K562 (cell line): ENCODE measurements around the gene SMAD5. TPM values are rescaled to one million over a fixed set of nuclear protein-coding genes. Genes with fewer than 3 reads are reported as not detected.
A peak's percentile ranks its signal among the peaks of the same experiment; 100 is the strongest.

Source experiments
- ATF1 ChIP-seq, 2 experiments: fragments of 450-650 bp in 1 of 2; IDR thresholded peaks; 2 replicates each; pipeline ENCODE4 v1.6.1; 2016; ENCODE audit warnings: missing compliant biosample characterization in 1 of 2, missing genetic modification characterization in 1 of 2
- CBX2 ChIP-seq: fragments of 200-600 bp; sonication (generic); IDR thresholded peaks from one replicate; pipeline ENCODE4 v1.6.1; 2012; ENCODE audit warnings: mild to moderate bottlenecking, low read length, inconsistent platforms; ENCODE audit not compliant: insufficient read depth, poor library complexity, severe bottlenecking
- CGGBP1 ChIP-seq: fragments of 250-450 bp; sonication (Bioruptor Pico); IDR thresholded peaks from 2 replicates; pipeline ENCODE4 v1.9.0; 2021; ENCODE audit warnings: mild to moderate bottlenecking
- CHD4 ChIP-seq: fragments of 200-600 bp; sonication (generic); IDR thresholded peaks from 3 replicates; pipeline ENCODE4 v1.6.1; 2012; ENCODE audit warnings: low read depth, mild to moderate bottlenecking, mixed read lengths, low read length, inconsistent platforms; ENCODE audit not compliant: insufficient read depth, insufficient replicate concordance, poor library complexity, severe bottlenecking
- CREB1 ChIP-seq, 2 experiments: sonication (generic) in 1 of 2; formaldehyde crosslinking in 1 of 2; IDR thresholded peaks; 2 replicates each; pipeline versions ENCODE4 v1.6.1 to v1.8.0; 2012 to 2022; ENCODE audit warnings: inconsistent platforms in 1 of 2, mild to moderate bottlenecking in 1 of 2, missing genetic modification reagents in 1 of 2, moderate library complexity in 1 of 2
- EP300 ChIP-seq: IDR thresholded peaks from 2 replicates; pipeline ENCODE4 v1.6.1; 2012; ENCODE audit warnings: low read length, improper control_type of control experiment
- EWSR1 ChIP-seq: fragments of 450-650 bp; IDR thresholded peaks from 2 replicates; pipeline ENCODE4 v1.6.1; 2018; ENCODE audit warnings: borderline replicate concordance, mild to moderate bottlenecking, low read depth, moderate library complexity; ENCODE audit not compliant: partially characterized antibody
- GTF3C2 ChIP-seq: IDR thresholded peaks from 3 replicates; pipeline ENCODE4 v1.6.1; 2011; ENCODE audit warnings: borderline replicate concordance, mild to moderate bottlenecking, moderate library complexity; ENCODE audit not compliant: insufficient read length; ENCODE audit errors: extremely low read depth
- KDM2B ChIP-seq: fragments of 250-450 bp; sonication (Bioruptor Pico); IDR thresholded peaks from 2 replicates; pipeline ENCODE4 v1.8.0; 2021; ENCODE audit warnings: mild to moderate bottlenecking, moderate library complexity
- POLR2AphosphoS2 ChIP-seq: IDR thresholded peaks from 2 replicates; pipeline ENCODE4 v1.6.1; 2012; ENCODE audit warnings: low read length, improper control_type of control experiment
- RAD21 ChIP-seq, 2 experiments: fragments of 250-450 bp in 1 of 2; fragments of 450-650 bp in 1 of 2; sonication (Bioruptor Pico) in 1 of 2; formaldehyde crosslinking in 1 of 2; IDR thresholded peaks in 1 of 2; conservative IDR thresholded peaks in 1 of 2; 2 replicates each; pipeline versions ENCODE4 v1.4.0 to v1.8.0; 2020 to 2022; ENCODE audit warnings: mild to moderate bottlenecking in 2 of 2, moderate library complexity in 1 of 2
- RBBP5 ChIP-seq: fragments of 200-600 bp; sonication (generic); IDR thresholded peaks from 2 replicates; pipeline ENCODE4 v1.6.1; 2012; ENCODE audit warnings: borderline replicate concordance, mild to moderate bottlenecking, low read length, control low read depth, inconsistent platforms; ENCODE audit not compliant: insufficient read depth, poor library complexity, severe bottlenecking
- RCOR1 ChIP-seq, 2 experiments: IDR thresholded peaks; 2 replicates each; pipeline ENCODE4 v1.6.1; 2012; ENCODE audit warnings: low read depth in 2 of 2, low read length in 2 of 2, borderline replicate concordance in 1 of 2, improper control_type of control experiment in 1 of 2
- SAFB ChIP-seq: fragments of 200-400 bp; formaldehyde crosslinking; IDR thresholded peaks from 2 replicates; pipeline ENCODE4 v1.6.1; 2017; ENCODE audit warnings: low read depth, low read length, borderline replicate concordance
- SMC3 ChIP-seq: conservative IDR thresholded peaks from 2 replicates; pipeline ENCODE4 v1.6.1; 2011; ENCODE audit warnings: low read depth, low read length, improper control_type of control experiment; ENCODE audit not compliant: insufficient read depth
- STAG1 ChIP-seq: sonication (generic); formaldehyde crosslinking; IDR thresholded peaks from 2 replicates; pipeline ENCODE4 v1.5.0; 2020; ENCODE audit warnings: missing genetic modification reagents, borderline replicate concordance
- TFAP4 ChIP-seq: sonication (generic); formaldehyde crosslinking; IDR thresholded peaks from 2 replicates; pipeline ENCODE4 v1.8.0; 2022; ENCODE audit warnings: missing genetic modification reagents, mild to moderate bottlenecking, moderate library complexity, borderline replicate concordance
- XRCC4 ChIP-seq: IDR thresholded peaks from one replicate; pipeline ENCODE4 v1.6.1; 2011; ENCODE audit not compliant: insufficient read depth, insufficient read length; ENCODE audit errors: extremely low read depth
- ZNF133 ChIP-seq: fragments of 250-450 bp; sonication (Bioruptor Pico); IDR thresholded peaks from 2 replicates; pipeline ENCODE4 v1.4.0; 2020; ENCODE audit warnings: mild to moderate bottlenecking
- ZNF507 ChIP-seq: conservative IDR thresholded peaks from 2 replicates; pipeline ENCODE4 v1.6.1; 2017; ENCODE audit warnings: missing genetic modification characterization, missing compliant biosample characterization
- ZNF551 ChIP-seq: fragments of 250-450 bp; sonication (Bioruptor Pico); IDR thresholded peaks from 2 replicates; pipeline ENCODE4 v1.5.0; 2021; ENCODE audit warnings: mild to moderate bottlenecking, moderate library complexity
- polyA plus RNA-seq, 8 experiments: library from polyadenylated mRNA; depleted of rRNA in 4 of 8; stranded (reverse) in 5 of 8; unstranded in 3 of 8; fragments of >200 nt; fragmentation: Nextera tagmentation in 2 of 8; fragmentation: Illumina TruSeq in 1 of 8; extraction: Ambion mirVana in 2 of 8; extraction: Trizol in 1 of 8; gene quantifications; 2 replicates each; pipeline versions ENCODE4 v1.2.1 to v1.2.3, GENCODE V29; 2011 to 2014; ENCODE audit warnings: inconsistent platforms in 1 of 8, missing spikeins in 1 of 8
- total RNA-seq, 7 experiments: library from RNA; depleted of rRNA in 6 of 7; stranded (reverse); fragments of >200 nt in 6 of 7; fragmentation: Illumina TruSeq in 2 of 7; extraction: Trizol in 2 of 7; gene quantifications; 2 replicates each; pipeline versions ENCODE4 v1.2.1 to v1.2.3, GENCODE V29; 2011 to 2021; ENCODE audit warnings: low replicate concordance in 1 of 7

Gene SMAD5
- total and polyA plus RNA-seq, 9 of the 15 experiments (the other 6 are each of a cell fraction or from before 2014, with no cell fraction given), result 12.4 to 53.9 (median 20.3) TPM

- TF ChIP-seq CBX2, result no peak
- no peak for TF ChIP-seq RBBP5
- TF ChIP-seq SMC3, result peak; percentile 92
- TF ChIP-seq GTF3C2, result no peak
- TF ChIP-seq ZNF133 (CRISPR knock-in tag), result no peak
- TF ChIP-seq POLR2AphosphoS2, result no peak
- TF ChIP-seq RCOR1 (IDR thresholded peaks at IDR 0.05; ENCODE audit: borderline replicate concordance in 1 of 2, low read depth in 2 of 2, low read length in 2 of 2), result peak in 1 of 2 experiments; percentile 44; a peak in 1 of 4 replicates
- peak; percentile 19; the same call in 1 of the 2 replicates for TF ChIP-seq EP300
- TF ChIP-seq KDM2B, result no peak
- no peak for TF ChIP-seq ATF1 (CRISPR knock-in tag; IDR thresholded peaks at IDR 0.05)
- no peak for TF ChIP-seq ATF1 (tag; IDR thresholded peaks at IDR 0.05)
- no peak for TF ChIP-seq TFAP4 (CRISPR knock-in tag)
- no peak for TF ChIP-seq EWSR1
- no peak for TF ChIP-seq SAFB
- peak; percentile 84 to 93 for TF ChIP-seq RAD21 (CRISPR knock-in tag; conservative IDR thresholded peaks at IDR 0.05 in 1 of 2, IDR thresholded peaks at IDR 0.05 in 1 of 2)
- no peak for TF ChIP-seq ZNF551
- no peak for TF ChIP-seq ZNF507 (tag)
- TF ChIP-seq CHD4, result no peak
- TF ChIP-seq STAG1 (CRISPR knock-in tag), result peak; percentile 81; the same call in 1 of the 2 replicates
- no peak for TF ChIP-seq CGGBP1
- TF ChIP-seq CREB1 (IDR thresholded peaks at IDR 0.05), result no peak
- TF ChIP-seq CREB1 (CRISPR knock-in tag; IDR thresholded peaks at IDR 0.05), result no peak
- no peak for TF ChIP-seq XRCC4
These were observed 79.6 kb downstream of the SMAD5 start (continued) for GRCh38 chr5:136212252-136212721.
